GM21360 (cell line): Measurements from ENCODE around the gene CCDC160.

Experiments
- ATAC-seq: cut with Tn5 transposase; IDR thresholded peaks from one replicate; pipeline ENCODE4 v1.9.1; 2021; ENCODE audit warnings: mild to moderate bottlenecking, moderate library complexity; ENCODE audit not compliant: unreplicated experiment

Gene CCDC160

DNA sequence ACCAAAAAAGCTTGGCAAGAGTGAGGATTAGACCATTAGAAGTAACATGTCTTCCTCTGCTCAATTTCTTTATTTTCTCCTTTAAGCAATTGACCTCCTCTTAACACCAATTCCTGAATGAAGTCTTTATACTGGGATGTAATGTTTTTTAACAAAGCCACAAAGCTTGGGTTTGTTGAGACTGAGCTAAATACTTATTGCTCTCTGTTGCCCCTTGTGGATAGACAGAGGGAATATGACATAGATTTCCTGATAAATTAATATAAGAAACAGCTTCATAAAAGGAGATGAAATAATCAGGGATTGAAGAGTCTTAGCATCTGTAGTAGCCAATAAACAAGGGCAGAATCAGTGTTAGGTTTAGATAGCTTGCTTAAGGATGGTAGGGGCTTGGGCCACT lies 57.6 kb downstream of the CCDC160 start:
- no peak for ATAC-seq
